Heart right ventricle (tissue), 16 donors: ENCODE measurements around the gene SENP6. TPM values are rescaled to one million over a fixed set of nuclear protein-coding genes. Genes with fewer than 3 reads are reported as not detected.

ENCODE experiments used
- ATAC-seq, 8 donors: fragments of 200-7000 bp; cut with Tn5 transposase; one replicate each; pipeline ENCODE4 v1.9.1; 2020; ENCODE audit warnings: mild to moderate bottlenecking in 8 of 8, moderate library complexity in 8 of 8, moderate number of reproducible peaks in 1 of 8
- DNase-seq, 2 donors: peaks; one replicate each; pipeline ENCODE4 v3.0.0-alpha.2; 2020
- H3K27ac ChIP-seq, 10 donors: fragments of 200-600 bp; sonication (generic) in 2 of 10; one replicate each; pipeline versions ENCODE4 v1.5.0 to v1.8.0; 2020 to 2022; ENCODE audit warnings: mild to moderate bottlenecking in 3 of 10
- H3K27me3 ChIP-seq, 7 donors: fragments of 200-600 bp; one replicate each; pipeline ENCODE4 v1.8.0; 2021 to 2022; ENCODE audit warnings: mild to moderate bottlenecking in 2 of 7
- H3K36me3 ChIP-seq, 9 donors: fragments of 200-600 bp; sonication (generic) in 1 of 9; one replicate each; pipeline versions ENCODE4 v1.5.0 to v1.8.0; 2020 to 2022; ENCODE audit warnings: mild to moderate bottlenecking in 2 of 9
- H3K4me1 ChIP-seq, 9 donors: fragments of 200-600 bp; sonication (generic) in 1 of 9; one replicate each; pipeline versions ENCODE4 v1.5.0 to v1.8.0; 2020 to 2022; ENCODE audit warnings: mild to moderate bottlenecking in 4 of 9
- H3K4me3 ChIP-seq, 10 donors: fragments of 200-600 bp; sonication (generic) in 2 of 10; one replicate each; pipeline versions ENCODE4 v1.5.0 to v1.8.0; 2020 to 2022; ENCODE audit warnings: mild to moderate bottlenecking in 7 of 10, moderate library complexity in 2 of 10
- H3K9me3 ChIP-seq, 11 donors: fragments of 200-600 bp in 10 of 11; sonication (generic) in 2 of 11; one replicate each; pipeline versions ENCODE4 v1.5.0 to v1.8.0; 2013 to 2022; ENCODE audit warnings: mild to moderate bottlenecking in 2 of 11, control low read depth in 1 of 11, moderate library complexity in 1 of 11
- WGBS, 2 donors: extraction: QIAGEN DNeasy Blood & Tissue Kit; methylation state at CpG; one replicate each; pipeline ENCODE4 v1.1.7; 2013; ENCODE audit warnings: inconsistent platforms in 1 of 2; 5-methylcytosine and 5-hydroxymethylcytosine counted together
- intact Hi-C, 10 donors: fragments of 100-400 bp; cut with DNase I; formaldehyde crosslinking; loops; one replicate each; pipeline versions ENCODE4 v1.11.1 to v1.14.2; 2022
- polyA plus RNA-seq, 2 donors: library from polyadenylated mRNA; stranded (reverse); fragments of 200-250 nt; gene quantifications; one replicate each; pipeline ENCODE4 v1.2.3, GENCODE V29; 2013
- total RNA-seq, 10 donors: library from RNA; stranded (reverse); fragmentation: NEBNext Ultra II Directional in 3 of 10; extraction: Animal tissue kit (Norgen Biotek cat#: 25700) in 3 of 10; gene quantifications; one replicate each; pipeline versions ENCODE4 v1.2.1 to v1.2.4, GENCODE V29; 2021 to 2023
- TF ChIP-seq, protein P1 (sequence below), 9 donors: fragments of 200-600 bp; sonication (generic) in 2 of 9; IDR thresholded peaks; one replicate each; pipeline versions ENCODE4 v1.5.0 to v1.8.0; 2021 to 2022; ENCODE audit warnings: antibody characterized with exemption in 9 of 9, mild to moderate bottlenecking in 5 of 9, moderate library complexity in 1 of 9
- donor health status: Arrhythmogenic right ventricular cardiomyopathy.
- donor health status: ischemic (EF 13 %, LVEDD 7.1; RV severe dilation, severe dysfunction).
- donor health status: healthy with polysubstance abuse.
- donor health status: DM: no; HTN: yes; CAD: no.
- donor health status: DM: no; HTN: no; CAD: no.
- donor health status: ischemic (EF 25% LVEDD 6.9; RV normal size, moderate dysfunction).
- donor health status: ischemic (EF 25% LVEDD 5.7; RV mildly dilated, moderate dysfunction).
- donor health status: healthy.
- donor health status: DM: yes; HTN: yes; CAD: no.
- donor health status: Ischemic cardiomyopathy.
- donor health status: ischemic (EF 35%, LVEDD 5.7; RV mildly dilated, moderate dysfunction).
- donor health status: nonischemic (EF 11% LVEDD 7.7; RV severe dilation, severe dysfunction).
- donor health status: DM: yes; HTN: yes; CAD: no.
- donor health status: PGD.
- donor health status: ischemic (EF 29% LVEDD 5.4; RV normal size, mild dysfunction).
- donor health status: nonischemic (EF 23%, LVEDD 6.1; RV moderate dilation, normal function).

The SENP6 gene
- total and polyA plus RNA-seq, 12 donors, result 14.1 to 72.5 (median 62.2) TPM

DNA sequence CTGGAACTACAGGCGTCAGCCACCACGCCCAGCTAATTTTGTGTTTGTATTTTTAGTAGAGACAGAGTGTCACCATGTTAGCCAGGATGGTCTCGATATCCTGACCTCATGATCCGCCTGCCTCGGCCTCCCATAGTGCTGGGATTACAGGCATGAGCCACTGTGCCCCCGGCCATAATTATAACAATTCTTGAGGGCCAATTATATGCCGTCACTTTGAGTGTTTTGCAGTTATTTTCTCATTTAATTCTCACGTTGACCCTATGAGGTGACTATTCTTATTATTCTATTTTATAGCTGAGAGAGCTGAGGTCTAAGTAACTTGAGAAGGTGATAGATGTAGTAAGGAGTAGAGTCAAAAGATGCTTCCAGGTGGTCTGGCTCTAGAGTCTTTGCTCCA lies 160.4 kb downstream of the SENP6 start:
- no peaks in the 10 kb centered on the region for H3K27me3 ChIP-seq
- H3K4me3 ChIP-seq, result no peak overlapping the region
- ATAC-seq (no peak), DNase-seq (no peak)
- no peak overlapping the region for H3K27ac ChIP-seq
- peaks cover 0 to 24% (median 4%) of the 10 kb centered on the region in 9 donors for H3K4me1 ChIP-seq
- H3K36me3 ChIP-seq, result peaks cover 0 to 4% (median 0%) of the 10 kb centered on the region in 9 donors
- TF ChIP-seq, protein P1, sequence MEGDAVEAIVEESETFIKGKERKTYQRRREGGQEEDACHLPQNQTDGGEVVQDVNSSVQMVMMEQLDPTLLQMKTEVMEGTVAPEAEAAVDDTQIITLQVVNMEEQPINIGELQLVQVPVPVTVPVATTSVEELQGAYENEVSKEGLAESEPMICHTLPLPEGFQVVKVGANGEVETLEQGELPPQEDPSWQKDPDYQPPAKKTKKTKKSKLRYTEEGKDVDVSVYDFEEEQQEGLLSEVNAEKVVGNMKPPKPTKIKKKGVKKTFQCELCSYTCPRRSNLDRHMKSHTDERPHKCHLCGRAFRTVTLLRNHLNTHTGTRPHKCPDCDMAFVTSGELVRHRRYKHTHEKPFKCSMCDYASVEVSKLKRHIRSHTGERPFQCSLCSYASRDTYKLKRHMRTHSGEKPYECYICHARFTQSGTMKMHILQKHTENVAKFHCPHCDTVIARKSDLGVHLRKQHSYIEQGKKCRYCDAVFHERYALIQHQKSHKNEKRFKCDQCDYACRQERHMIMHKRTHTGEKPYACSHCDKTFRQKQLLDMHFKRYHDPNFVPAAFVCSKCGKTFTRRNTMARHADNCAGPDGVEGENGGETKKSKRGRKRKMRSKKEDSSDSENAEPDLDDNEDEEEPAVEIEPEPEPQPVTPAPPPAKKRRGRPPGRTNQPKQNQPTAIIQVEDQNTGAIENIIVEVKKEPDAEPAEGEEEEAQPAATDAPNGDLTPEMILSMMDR (IDR thresholded peaks at IDR 0.05), result no peak
- H3K9me3 ChIP-seq, result no peaks in the 10 kb centered on the region
- intact Hi-C loops, result no loop called here
- 97% methylated on average over 8 of the region's 8 CpGs for WGBS, 2 donors

DNA sequence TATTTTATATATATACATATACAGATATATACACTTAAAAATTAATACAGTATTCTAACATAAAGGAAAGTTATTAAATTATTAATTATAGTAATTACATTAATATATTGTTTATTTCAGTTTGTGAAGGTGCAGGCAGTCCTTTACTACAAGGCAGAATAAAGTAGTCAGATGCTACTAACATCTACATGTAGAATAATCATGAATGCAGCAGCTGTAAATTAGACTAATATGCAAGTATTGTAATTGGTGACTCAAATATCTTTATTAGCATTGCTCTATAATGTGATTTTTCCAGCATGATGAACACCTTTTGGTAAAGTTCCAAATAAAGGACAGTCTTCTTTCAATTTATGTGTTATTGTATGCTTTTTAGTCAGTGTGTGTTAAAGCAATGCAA lies 164.7 kb downstream of the SENP6 start:
- Histone ChIP-seq H3K27me3 (no peaks in the 10 kb centered on the region), H3K9me3 (no peaks in the 10 kb centered on the region), H3K36me3 (peaks cover 0 to 4% (median 0%) of the 10 kb centered on the region in 9 donors), H3K4me3 (no peak overlapping the region), H3K4me1 (peaks cover 0 to under 1% (median 0%) of the 10 kb centered on the region in 9 donors), H3K27ac (no peak overlapping the region)
- TF ChIP-seq, protein P1 (IDR thresholded peaks at IDR 0.05), result no peak
- DNase-seq (no peak), ATAC-seq (no peak)
- intact Hi-C loops, result no loop called here

Other genes with a start within 250 kb of the SENP6 start
- 100 to 1,000 TPM; 112 to 269 (median 205) TPM for gene FILIP1, start 108.1 kb upstream of the SENP6 start, total RNA-seq
- gene FILIP1, start 108.1 kb upstream of the SENP6 start, polyA plus RNA-seq, result 10 to 100 TPM; 16.8 to 73.2 TPM
- 1 to 10 TPM; 3.5 to 6.8 (median 5.1) TPM for gene MYO6, start 147.4 kb downstream of the SENP6 start, total RNA-seq
- gene MYO6, start 147.4 kb downstream of the SENP6 start, polyA plus RNA-seq, result 1 to 10 TPM; 2.4 to 9.7 TPM